GF-D8 (cell line): ENCODE data around the gene ARHGEF17.

ENCODE experiments used
- DNase-seq: peaks from one replicate; lab custom pipeline; 2025; lab: John Stamatoyannopoulos, UW

Gene ARHGEF17

DNA sequence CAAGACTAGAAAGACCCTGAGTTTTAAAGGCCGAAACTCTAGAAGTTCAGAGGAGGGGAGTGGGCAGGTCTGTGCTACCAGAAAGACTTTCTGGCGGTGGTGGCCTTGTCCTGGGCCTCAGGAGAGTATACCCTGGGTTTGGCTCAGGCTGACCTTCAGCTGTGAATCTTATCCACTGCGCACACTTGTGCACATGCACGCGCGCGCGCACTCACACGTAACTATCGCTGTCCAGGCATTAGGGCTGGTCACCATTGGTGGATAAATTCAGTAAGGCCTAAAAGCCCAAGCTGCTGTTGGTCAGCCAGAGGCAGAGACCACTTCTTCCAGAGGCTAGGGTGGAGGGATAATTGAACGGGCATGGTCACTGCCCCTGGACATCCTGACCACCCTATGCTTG, 25.1 kb downstream of the ARHGEF17 start:
- no peak for DNase-seq

DNA sequence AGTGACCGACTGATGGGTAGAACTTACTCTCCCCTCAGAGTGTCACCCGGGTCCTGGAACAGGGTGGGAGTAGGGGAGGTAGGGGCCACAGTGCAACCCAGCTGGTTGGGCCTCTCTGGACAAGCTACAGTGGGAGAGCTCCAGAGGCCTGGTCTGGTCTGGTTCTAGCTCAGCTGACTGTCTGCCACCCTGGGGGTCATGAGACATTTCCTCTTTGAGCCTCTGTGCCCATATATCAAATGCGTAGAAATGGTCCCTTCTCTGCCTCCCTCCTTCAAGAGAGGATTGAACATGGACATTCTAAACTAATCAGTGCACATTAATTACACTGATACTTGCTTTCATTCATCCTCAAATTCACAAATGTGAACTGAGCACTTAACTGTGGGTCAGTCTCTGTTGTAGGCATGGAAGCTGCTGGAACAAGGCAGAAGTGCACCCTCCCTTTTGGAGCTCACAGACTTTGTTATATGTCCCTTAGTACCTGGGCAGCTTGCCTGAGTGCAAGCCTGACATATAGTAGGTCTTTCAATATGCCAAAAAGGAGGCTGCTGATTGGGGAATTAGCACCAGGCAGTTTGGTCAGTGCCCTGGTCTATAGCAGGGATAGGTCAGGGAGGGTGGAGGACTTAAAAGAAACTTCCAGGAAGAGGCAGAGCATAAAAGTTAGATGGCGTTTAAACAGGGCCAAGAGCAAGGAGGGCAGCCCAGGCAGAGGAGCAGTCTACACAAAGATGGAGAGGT, 25.7 kb downstream of the ARHGEF17 start:
- no peak for DNase-seq

DNA sequence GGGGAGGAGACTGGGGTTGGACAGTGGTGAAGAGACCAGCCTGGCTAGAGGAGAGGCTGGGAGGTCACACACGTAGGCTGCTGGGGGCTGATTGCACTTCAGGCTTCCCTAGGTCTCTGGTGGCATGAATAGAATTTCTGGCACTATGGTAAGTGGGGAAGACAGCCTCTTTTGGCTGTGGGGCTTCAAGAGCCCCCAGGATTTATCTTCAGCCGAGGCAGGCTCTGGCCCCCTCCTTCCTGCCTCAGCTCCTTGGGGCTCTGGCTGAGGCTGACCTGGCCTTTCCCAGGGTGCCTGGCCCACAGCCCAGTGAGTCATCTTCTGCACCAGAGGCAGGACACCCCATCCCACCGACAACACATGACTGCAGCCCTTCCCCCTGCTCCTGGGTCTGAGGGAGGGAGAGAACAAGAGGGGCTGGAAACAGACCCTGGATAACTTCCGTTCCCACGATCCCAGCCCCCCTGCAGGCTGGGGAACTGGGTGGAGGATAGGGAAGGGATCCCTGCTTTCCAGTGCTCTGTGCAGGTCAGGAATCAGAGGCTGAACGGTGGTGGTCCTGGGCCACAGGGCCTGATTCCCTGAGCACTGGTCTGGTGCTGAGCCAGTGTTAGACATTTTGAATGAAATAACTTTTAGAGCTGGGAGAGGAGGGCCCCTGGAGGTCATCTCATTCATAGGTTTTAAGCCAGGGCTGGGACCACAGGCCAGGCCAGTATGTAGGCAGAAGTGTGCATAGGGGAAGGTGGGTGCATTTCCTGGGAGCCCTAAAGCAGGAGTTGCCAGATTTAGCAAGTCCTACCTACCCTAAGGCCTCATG, 26.5 kb downstream of the ARHGEF17 start:
- DNase-seq: no peak

DNA sequence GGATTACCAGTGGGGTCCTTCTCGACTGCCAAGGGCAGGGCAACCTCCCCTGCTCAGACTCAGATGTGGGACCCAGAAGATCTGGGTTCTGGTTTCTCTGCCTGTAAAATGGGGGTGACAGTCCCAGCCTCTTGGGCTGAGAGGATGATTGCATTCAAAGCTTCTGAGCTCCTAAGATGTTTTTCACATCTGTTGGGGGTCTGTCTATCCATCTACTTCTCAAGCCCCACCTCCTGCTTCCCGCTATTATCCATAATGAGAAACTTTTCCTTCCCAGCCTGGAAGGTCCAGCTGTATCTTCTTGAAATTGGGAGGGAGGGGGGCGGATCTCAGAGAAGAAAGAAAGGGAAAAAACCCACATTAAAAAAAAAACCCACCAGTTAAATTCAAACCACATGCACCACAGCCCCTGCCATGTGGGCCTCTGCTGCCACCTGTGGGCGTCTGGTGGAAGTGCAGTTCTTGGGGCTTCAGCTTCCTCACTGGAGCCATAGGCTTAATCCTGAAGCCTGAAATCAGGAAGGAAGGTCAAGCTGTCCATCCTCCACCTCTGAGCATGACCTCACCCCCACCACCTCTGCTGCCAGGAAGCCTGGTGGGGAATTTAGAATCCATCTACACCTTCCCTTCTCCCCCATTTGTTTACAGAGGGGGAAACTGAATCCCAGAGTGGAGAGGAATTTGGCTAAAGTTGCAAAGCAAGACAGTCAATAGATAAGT, 27.3 kb downstream of the ARHGEF17 start:
- peak; percentile 35 for DNase-seq

DNA sequence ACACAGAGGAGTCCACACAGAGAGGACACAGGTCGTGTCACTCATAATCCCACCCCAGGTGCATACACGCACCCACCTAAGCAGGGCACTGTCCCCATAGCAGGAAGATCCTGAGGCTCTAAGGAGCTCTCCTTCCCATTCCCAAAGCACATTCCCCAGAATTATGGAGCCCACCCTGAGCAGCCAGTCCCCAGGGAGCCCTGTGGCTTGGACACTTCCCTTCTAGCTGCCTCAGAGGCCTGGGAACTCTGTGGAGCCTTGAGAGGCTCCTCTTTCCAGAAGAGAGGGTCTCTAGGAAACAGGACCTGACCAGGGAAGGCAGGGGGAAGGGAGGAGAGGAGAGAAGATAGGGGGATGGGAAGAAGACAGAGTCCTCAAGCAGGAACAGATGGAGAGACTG, 29.8 kb downstream of the ARHGEF17 start:
- DNase-seq: no peak

DNA sequence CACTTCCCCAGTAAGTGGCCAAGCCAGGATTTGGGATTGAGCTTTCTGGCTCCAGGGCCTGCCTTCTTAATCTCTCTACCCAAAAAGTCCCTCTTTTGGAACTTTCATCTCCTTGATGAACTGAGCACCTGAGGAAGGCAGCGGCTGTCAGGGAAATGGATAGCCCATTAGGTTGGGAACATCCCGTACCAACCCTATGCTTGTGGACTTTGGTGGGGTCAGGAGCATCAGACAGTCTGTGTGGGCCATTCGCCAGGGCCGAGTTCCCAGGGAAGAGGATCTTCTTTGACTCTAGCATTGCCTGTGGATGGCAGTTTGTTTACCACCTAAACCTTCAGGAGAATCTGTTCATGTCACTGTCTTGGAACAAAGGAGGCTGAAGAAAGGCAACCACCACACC, 30.2 kb downstream of the ARHGEF17 start:
- DNase-seq: no peak

DNA sequence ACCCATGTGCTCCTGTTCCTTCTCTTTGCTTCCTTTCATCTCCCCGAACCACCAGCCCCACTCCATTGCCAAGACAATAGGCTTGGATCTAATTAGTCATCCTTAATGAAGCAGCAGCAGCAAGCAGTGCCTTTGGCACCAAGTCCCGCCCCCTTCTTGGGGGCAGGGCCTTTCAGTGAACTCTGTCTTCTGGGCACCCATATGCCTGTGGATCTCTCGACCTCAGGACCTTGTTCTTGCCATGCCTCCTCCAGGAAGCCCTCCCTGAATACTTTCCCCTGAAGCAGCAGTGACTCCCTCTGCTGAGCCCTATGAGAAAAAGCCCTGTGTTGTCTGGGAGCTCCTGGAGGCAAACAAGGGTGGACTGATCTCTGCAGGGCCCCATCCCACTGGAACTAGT, 32.1 kb downstream of the ARHGEF17 start:
- no peak for DNase-seq

DNA sequence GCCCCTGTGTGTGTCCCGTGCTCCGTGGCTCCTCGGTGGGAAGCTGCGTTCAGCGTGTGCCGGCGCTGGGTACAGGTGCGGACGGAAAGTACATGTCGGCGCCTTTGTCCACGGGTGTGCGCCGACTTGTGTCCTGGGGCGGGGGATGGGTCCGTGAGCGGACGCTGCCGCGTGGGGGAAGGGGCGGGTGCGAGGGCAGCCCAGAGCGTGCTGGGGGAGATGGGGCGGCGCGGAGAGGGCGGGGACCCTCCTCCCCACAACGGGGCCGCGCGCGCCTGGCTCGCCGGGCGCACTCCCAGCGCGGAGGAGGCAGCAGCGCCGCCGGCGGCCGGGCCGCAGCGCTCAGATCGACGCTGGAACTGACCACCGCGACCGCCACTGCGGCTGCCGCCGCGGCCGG, 34.6 kb downstream of the ARHGEF17 start:
- DNase-seq: no peak

DNA sequence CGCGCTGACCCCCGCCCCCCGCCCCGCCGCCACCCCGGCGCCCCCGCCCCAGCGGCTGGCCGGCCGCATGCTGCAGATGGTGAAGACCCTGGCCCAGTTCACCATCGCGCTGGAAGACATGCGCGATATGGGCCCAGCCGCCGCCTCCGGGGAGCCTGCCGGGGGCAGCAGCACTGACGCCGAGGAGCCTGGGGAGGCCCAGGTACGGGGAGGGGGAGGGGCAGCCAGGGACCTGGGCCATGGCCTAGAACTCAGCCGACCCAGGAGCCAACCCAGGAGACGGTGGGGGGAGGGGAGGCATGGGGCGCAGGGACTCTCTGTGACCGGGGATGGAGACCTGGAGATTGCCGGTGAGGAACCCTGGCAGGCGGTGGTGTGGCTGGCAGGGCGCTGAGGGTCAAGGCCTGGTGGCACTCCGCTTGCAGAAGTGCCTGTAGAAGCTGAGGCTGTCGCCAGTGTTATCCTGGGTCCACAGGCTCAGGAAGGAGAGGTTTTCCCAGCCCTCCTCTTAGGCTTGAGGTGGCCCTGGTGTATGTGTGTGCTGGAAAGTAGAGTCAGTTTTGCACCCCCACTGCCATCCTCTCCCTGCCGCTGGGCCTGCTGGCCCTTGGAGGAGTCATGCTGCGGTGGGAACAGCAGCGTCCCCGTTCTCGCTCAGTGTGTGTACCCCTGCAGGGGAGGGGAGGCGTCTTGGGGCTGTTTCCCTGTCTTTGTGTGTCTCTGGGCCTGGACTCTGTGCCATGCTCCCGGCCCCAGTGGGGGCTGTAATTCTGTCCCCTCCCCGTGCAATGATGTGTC, 35.2 kb downstream of the ARHGEF17 start:
- no peak for DNase-seq

DNA sequence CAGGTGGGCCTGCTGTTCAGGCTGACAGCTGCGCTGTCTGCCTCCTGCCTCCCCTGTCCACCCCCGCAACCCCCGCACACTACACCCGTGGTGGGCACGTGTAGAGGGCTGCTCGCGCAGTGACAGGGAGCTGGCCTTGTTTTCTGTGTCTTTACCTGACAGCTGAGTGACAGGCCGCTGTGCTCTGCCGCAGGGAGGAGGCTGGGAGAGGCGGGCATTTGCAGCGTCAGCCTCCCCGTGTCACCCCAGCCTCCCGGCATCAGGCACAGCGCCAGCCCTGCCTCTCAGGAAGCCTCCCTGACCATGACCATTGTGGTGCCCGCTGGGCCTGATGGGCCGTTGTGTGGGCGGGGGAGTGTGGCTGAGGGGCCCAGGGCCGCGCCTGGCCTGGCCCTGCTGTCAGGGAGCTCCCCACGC, 36.1 kb downstream of the ARHGEF17 start:
- no peak for DNase-seq

DNA sequence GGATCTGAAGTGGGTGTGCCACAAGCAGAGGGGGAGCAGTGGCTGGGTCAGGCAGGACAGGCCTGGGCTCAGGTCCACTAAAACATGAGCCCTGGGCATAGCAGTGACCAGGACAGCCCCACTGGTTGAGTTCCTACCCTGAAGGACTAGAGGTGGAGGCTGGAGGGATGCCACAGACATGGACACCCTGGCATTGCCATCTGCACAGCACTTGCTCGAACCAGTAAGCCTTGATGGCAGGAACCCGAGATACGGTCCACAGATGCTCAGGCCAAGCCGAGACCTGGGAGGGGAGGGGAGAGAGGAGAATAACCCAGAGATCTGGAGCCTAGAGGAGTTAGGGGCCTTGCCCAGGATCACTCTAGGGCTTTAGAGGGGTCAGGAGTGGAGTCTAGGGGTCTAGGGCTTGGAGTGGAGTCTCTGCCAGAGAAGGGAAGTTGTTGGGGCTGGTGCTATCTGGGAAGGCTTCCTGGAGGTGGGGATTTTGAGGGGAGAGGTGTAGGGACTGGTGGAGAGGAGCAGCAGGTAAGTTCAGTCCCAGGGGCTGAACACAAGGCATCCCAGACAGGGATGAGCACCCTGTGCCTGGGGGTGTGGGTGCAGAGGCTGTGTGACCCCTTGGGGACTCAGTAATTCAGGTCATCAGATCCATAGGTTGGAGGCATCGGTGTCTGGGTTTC, 37.5 kb downstream of the ARHGEF17 start:
- no peak for DNase-seq

DNA sequence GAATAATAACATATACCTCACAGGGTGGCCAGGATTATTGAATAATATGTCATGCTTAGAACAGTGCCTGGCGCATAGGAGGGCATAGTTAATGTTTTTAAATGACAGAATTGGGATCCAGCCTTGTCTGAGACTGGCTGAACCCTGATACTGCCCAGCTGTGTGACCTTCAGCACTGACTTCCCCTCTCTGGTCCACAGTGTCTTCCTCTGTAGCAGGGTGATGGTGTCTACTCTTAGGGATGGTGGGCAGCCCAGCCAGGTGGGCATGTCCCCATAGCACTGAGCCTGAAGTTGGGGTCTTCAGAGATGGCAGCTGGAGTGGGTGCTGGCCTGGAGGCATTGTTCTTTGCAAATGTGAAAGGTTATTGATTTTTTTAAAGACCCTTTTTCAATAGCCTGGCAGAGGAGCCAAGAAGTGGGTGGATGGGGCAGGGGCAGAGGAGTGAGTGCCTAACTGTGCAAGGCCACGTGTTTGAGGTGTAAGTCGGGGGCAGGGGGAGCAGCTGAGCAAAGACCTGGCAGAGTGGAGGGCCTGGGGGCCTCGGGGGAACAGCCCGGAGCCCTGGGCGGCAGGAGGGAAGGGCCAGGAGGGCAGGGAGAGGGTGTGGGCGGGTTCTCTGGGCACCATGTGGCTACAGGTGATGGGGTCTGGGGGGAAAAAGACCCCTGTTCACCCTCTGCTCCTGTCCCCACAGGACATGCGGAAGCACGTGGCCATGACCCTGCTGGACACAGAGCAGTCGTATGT, 38.3 kb downstream of the ARHGEF17 start:
- no peak for DNase-seq

DNA sequence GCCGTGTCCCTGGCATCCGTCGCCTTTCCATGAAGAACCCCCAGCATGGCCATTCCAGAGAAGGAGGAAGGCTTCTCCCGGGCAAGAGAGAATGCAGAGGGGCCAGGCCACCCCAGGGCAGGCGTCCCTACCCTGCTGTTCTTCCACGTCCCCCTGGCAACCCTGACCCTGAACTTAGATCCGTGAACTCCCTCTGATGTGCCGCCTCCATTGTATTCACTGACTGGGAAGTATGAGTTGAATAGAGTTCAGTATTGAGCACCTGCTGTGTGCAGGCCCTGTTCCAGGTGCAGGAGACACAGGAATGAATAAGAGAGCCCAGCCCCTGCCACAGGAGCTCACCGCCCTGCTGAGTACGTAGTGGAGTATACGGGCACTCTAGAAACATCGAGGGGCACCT, 39.0 kb downstream of the ARHGEF17 start:
- DNase-seq: no peak

DNA sequence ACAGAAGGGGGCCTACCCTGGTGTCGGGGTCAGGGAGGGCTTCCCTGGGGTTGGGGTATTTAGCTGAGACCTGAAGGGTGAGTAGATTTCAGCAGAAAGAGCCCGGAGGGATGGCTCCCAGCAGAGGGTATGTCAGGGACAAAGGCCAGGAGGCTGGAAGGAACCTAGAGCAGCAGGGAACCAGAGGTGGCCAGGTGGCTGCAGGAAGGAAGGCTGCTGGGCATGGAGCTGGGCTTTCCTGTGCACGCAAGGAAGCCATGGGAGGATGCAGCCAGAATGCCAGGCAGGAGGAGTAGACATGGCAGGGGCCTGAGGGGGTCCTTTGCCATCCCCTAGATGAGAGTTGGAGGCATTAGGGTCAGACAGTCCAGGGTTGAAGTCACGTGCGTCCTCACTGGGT, 40.8 kb downstream of the ARHGEF17 start:
- no peak for DNase-seq

DNA sequence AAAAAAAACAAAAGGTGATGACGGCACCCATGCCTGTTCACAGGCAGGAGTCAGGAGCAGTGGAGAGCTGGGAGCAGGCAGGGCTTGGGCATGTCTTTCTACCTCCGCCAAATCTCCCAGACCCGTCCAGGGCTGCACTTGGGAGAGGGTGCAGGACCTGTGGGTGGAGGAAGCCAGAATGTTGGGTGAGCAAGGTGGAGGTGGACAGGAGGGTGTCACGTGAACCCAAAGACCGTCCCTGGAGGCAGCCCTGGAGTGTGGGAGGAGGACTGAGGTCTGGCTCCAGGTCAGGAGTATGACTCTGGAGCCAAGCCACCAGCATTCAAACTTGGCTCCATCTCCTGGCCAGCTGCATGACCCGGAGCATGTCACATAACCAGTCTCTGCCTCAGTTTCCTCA, 41.6 kb downstream of the ARHGEF17 start:
- no peak for DNase-seq

DNA sequence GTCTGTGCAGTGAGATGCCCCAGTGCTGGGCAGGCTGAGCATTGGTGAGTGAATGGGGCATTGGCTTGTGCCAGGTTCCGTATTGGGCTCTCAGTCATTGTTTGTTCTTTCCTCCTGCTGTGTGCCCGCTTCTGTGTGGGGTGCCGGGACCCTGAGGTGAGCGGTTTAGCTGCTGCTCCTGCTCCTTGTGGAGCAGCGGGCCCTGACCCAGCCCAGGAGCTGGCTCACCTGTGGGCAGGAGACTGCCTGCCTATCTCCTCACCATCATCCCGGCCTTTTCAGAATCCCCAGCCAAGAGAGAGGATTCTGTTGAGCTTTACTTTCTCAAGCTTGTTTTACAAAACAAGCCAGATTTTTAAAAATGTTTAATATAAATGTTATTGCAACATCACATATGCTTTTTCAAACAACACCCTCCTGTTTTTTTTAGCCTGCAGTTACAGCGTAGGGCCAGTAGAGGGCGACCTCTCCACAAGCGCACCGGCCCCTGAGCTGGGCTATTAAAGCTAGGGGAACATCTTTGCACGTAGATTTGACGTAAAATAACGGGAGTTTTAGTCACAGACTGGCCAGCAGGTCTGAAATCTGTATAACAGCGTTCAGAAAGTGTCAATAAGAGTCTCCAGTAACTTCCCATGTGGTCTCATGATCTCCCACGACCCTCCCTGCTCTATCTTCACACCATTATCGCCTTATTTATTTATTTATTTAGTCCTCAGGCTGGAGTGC, 43.0 kb downstream of the ARHGEF17 start:
- DNase-seq: peak; percentile 16

DNA sequence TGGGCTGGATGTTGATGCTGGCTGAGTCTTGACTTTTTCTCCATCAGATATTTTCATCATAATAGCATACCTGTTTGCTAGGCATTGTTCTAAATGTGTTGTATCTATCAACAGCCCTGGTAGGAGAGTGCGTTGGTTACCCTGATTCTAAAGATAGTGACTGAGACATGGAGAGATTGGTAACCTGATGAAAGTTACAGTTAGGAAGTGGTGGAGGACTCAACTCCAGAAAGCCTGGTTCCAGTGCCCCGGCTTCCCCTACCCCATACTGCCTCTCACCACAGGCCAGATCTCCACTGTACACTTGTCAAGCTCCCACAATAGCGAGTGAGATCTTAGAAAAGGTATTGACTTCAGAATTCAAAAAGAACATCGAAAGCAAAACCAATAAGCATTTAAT, 45.3 kb downstream of the ARHGEF17 start:
- DNase-seq: no peak

DNA sequence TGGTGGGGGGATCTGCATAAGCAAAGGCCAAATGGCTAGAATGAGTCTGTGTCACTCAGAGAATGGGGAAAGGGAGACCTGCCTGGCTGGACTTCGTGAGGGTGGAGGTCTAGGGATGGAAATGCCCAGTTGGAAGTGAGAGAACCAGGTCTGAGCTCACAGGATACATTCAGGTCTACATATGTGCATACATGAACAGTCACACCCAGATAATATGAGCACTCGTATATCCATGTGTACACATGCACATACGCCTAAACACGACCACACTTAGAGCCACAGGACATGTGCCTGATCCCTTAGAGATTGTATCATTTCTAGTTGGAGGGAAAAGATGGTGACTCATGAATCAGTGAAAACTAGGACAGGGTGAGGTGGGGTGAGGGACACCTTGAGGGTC, 47.0 kb downstream of the ARHGEF17 start:
- DNase-seq: no peak

DNA sequence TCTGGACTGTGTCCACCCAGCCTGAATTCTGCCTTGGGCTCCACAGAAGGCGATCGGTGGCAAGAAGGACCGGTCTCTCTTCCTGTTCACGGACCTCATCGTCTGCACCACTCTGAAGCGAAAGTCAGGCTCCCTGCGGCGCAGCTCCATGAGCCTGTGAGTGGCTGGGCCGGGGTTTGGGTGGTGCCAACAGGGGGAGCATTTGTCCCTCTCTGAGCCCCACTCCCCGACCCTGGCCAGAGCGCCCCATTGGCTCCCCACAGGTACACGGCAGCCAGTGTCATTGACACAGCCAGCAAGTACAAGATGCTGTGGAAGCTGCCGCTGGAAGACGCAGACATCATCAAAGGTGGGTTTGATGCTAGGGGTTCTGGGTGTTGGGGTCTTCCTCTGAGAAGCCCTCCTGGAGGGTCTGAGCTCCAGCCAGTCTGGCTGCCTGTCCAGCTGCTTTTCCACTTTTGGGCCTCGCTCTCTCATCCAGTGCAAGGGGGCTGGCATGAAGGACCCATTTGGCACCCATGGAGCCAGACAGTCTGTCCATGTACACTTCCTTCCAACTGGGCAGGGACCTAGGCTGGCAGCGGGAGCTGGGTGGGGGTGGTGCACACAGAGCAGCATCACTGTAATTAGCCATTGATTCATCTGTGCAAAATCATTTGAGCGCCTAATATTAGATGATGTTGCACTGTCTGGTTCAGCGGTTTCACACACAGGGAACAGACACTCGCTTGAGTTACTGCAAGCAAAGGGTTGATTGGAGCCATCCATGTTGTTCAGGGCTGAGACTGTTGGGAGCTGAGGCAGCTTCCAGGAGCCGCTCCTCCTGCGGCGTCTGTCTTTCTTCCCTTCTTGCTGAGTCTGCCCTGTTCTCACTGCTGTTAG, 49.1 kb downstream of the ARHGEF17 start:
- no peak for DNase-seq
